ENCODE data around the gene HOXA3. TPM values are rescaled to one million over a fixed set of nuclear protein-coding genes. Genes with fewer than 3 reads are reported as not detected.

HOXA3 gene
- polyA plus RNA-seq, 2 of the 4 experiments (the other 2 are of a cell fraction) = 3.3 to 8.7 TPM

DNA sequence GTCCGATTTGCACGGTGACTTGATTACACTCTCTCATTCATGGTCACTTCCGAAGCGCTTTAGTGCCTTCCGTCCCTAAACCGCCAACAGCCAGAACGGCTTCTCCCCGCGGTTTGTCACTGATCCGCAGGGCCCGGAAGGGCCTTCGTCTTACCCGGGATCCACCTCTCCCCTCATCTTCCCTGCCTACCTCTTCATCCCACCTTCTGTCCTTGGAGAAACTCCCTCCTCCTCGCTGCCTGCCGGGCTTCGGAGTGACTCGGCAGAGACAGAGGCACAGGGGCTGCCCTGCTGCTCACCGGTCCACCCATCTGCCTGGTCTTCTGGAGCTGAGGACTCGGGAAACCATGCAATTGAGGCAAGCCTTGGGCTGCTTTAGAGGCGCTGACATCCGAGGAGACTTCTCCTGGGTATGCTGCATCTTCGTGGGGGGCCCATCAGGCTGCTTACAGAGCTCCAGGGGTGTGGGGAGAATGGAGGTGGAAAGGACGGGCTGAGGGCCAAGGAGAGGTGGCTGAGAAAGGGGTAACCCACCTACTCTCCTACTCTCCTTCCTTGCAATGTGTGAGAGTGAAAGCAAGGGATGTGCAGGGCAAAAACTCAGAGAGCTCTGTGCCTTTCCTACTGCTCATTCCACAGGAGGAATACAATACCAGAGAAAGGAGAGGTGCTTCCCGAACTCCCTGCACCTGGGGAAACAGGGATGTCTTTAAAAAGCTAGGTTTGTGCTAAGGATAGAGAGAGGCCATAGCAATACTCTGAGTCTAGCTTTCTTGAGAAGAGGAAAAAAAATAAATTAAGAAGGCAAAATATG lies 33.7 kb upstream of the HOXA3 start:
- POLR2A ChIA-PET = no interaction called here
- Histone ChIP-seq H3K9me3 (no peaks in the 10 kb centered on the region), H3K4me1 (peaks cover 14% of the 10 kb centered on the region; the same call in 2 of the 3 replicates), H3K4me2 (no peak overlapping the region), H3K27ac (0 out of 6 replicates have a peak overlapping the region, but pooled peaks of 1 of the 2 experiments have one; percentile 3), H3K4me3 (no peak overlapping the region)
- DNase-seq (ENCODE audit: low read depth in 1 of 2, low spot score in 1 of 2) = no peak
- no peak for TF ChIP-seq NPAS2 (CRISPR knock-in tag; IDR thresholded peaks at IDR 0.05; ENCODE audit: borderline replicate concordance)
- no peak for TF ChIP-seq JUNB (IDR thresholded peaks at IDR 0.05)
- no peak for TF ChIP-seq ZSCAN20 (CRISPR knock-in tag; IDR thresholded peaks at IDR 0.05)
- TF ChIP-seq ESRRA (IDR thresholded peaks at IDR 0.05; ENCODE audit: borderline replicate concordance, low read length) = no peak
- TF ChIP-seq FOSL2 (IDR thresholded peaks at IDR 0.05) = no peak
- no peak for TF ChIP-seq FOSL2 (CRISPR knock-in tag; IDR thresholded peaks at IDR 0.05)
- TF ChIP-seq ZFP36 (IDR thresholded peaks at IDR 0.05; ENCODE audit: borderline replicate concordance, partially characterized antibody) = no peak
- TF ChIP-seq, protein P1, sequence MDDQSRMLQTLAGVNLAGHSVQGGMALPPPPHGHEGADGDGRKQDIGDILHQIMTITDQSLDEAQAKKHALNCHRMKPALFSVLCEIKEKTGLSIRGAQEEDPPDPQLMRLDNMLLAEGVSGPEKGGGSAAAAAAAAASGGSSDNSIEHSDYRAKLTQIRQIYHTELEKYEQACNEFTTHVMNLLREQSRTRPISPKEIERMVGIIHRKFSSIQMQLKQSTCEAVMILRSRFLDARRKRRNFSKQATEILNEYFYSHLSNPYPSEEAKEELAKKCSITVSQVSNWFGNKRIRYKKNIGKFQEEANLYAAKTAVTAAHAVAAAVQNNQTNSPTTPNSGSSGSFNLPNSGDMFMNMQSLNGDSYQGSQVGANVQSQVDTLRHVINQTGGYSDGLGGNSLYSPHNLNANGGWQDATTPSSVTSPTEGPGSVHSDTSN (IDR thresholded peaks at IDR 0.05) = no peak
- TF ChIP-seq MAFK (IDR thresholded peaks at IDR 0.05; ENCODE audit: partially characterized antibody) = no peak
- TF ChIP-seq RFX5 (IDR thresholded peaks at IDR 0.05) = no peak
- TF ChIP-seq, protein P2, sequence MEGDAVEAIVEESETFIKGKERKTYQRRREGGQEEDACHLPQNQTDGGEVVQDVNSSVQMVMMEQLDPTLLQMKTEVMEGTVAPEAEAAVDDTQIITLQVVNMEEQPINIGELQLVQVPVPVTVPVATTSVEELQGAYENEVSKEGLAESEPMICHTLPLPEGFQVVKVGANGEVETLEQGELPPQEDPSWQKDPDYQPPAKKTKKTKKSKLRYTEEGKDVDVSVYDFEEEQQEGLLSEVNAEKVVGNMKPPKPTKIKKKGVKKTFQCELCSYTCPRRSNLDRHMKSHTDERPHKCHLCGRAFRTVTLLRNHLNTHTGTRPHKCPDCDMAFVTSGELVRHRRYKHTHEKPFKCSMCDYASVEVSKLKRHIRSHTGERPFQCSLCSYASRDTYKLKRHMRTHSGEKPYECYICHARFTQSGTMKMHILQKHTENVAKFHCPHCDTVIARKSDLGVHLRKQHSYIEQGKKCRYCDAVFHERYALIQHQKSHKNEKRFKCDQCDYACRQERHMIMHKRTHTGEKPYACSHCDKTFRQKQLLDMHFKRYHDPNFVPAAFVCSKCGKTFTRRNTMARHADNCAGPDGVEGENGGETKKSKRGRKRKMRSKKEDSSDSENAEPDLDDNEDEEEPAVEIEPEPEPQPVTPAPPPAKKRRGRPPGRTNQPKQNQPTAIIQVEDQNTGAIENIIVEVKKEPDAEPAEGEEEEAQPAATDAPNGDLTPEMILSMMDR (IDR thresholded peaks at IDR 0.05) = no peak
- no peak for TF ChIP-seq KDM5A (IDR thresholded peaks at IDR 0.05)
- CTCF ChIA-PET = interaction anchor here (1.0 to 4.2 kb wide), 9 partner anchors 8 to 835 kb away, joined by 3 to 27 read pairs (median 4); partner anchors contain the start of genes HOXA10 and HOXA13
- ATAC-seq = peak in 1 of 2 experiments; percentile 20; a peak in 3 of 6 replicates
- 92% methylated on average over 24 of the region's 24 CpGs for WGBS (ENCODE audit: missing lambda C conversion rate)
- no peak for FAIRE-seq

DNA sequence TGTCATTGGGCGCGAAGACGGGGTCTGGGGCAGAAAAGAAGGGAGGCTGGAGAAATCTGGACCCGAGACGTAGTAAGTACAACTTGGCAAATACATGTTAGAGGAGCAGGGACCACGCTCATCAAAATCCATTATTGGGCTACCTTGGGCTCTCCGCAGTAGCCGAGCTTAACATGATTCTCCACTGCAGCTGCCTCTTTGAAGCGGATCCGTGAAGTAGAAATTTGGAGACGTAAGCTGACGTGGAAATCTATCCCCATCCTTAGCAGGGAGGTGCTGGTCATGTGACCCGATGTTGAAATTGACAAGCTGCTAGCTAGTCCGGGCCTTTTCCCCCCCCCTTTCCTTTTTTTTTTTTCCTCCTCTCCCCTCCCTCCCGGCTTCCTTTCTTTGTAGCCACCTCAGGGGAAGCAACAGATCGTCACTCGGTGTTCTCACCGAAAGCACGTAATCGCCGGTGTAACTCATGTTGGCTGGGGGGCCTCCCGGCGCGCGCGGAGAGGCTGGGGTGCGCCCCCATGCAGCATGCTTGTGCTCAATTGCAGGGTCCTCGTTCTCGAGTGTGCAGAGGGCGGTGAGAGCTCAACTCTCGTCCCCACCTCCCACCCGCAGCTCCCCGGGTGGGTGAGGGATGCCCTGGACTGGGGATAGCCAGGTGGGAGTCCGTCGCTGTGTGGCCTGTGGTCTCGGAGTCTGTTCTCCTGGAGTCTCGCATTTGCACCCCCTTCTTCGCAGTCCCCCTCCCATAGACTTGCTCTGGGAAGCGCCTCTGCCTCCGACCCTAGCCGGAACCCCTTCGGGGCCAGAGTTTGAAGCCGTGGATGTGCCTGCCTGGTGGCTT lies 32.9 kb upstream of the HOXA3 start, which contains the start of gene HOXA11:
HOXA11 (minus strand) TSS at position 220 of the 841 bp plus-strand sequence; CDS start at position 132, 88 bp downstream.
- DNase-seq (ENCODE audit: low read depth in 1 of 2, low spot score in 1 of 2) (no peak), ATAC-seq (no peak), FAIRE-seq (no peak)
- H3K4me1 ChIP-seq = peaks cover 19% of the 10 kb centered on the region
- H3K4me3 ChIP-seq = peak within 1 kb of the TSS; percentile 49
- no peak for TF ChIP-seq HOXB5 (CRISPR knock-in tag; IDR thresholded peaks at IDR 0.05)
- TF ChIP-seq BHLHE40 (IDR thresholded peaks at IDR 0.05; ENCODE audit: low read depth, low read length) = no peak
- TF ChIP-seq ZC3H11A (IDR thresholded peaks at IDR 0.05) = no peak
- TF ChIP-seq HOXA7 (CRISPR knock-in tag; IDR thresholded peaks at IDR 0.05) = no peak
- TF ChIP-seq, protein P3, sequence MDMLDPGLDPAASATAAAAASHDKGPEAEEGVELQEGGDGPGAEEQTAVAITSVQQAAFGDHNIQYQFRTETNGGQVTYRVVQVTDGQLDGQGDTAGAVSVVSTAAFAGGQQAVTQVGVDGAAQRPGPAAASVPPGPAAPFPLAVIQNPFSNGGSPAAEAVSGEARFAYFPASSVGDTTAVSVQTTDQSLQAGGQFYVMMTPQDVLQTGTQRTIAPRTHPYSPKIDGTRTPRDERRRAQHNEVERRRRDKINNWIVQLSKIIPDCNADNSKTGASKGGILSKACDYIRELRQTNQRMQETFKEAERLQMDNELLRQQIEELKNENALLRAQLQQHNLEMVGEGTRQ (IDR thresholded peaks at IDR 0.05) = peak; percentile 34; the same call in 1 of the 2 replicates
- TF ChIP-seq MAZ (IDR thresholded peaks at IDR 0.05; ENCODE audit: borderline replicate concordance, low read depth, low read length) = no peak
- WGBS (ENCODE audit: missing lambda C conversion rate) = 96% methylated on average over 41 of the region's 43 CpGs
- H3K9me3 ChIP-seq = no peaks in the 10 kb centered on the region
- H3K4me2 ChIP-seq = peak within 1 kb of the TSS; percentile 77
- ChIA-PET POLR2A (interaction anchor here (1.1 kb wide), 1 partner anchor 28 kb away, joined by 4 read pairs; the partner anchor contains the start of gene HOXA7), CTCF (interaction anchor here (1.2 to 4.2 kb wide), 3 partner anchors 11 to 25 kb away, joined by 3 to 27 read pairs (median 3); partner anchors contain the start of gene HOXA10)
- H3K27ac ChIP-seq = peak within 1 kb of the TSS; percentile 69 to 94
